Ovary (tissue), 9 donors: Measurements from ENCODE around the gene MRPL9. TPM values are rescaled to one million over a fixed set of nuclear protein-coding genes. Genes with fewer than 3 reads are reported as not detected.

Experiments
- DNase-seq, 5 donors: peaks; one replicate each; pipeline ENCODE4 v3.0.0-alpha.2; 2019 to 2020
- H3K27ac ChIP-seq, 2 donors: fragments of 200-600 bp; one replicate each; pipeline versions ENCODE4 v1.5.1 to v1.8.0; 2019 to 2022
- H3K27me3 ChIP-seq: fragments of 200-600 bp; one replicate; pipeline ENCODE4 v1.8.0; 2022
- H3K36me3 ChIP-seq: fragments of 200-600 bp; sonication (generic); one replicate; pipeline ENCODE4 v1.5.1; 2019
- H3K4me1 ChIP-seq: one replicate; pipeline ENCODE4 v1.8.1; 2013; ENCODE audit warnings: mild to moderate bottlenecking, moderate library complexity; ENCODE audit not compliant: insufficient read depth
- H3K4me3 ChIP-seq: fragments of 200-600 bp; sonication (generic); one replicate; pipeline ENCODE4 v1.5.1; 2017
- H3K9me3 ChIP-seq, 2 donors: fragments of 200-600 bp in 1 of 2; sonication (generic) in 1 of 2; one replicate each; pipeline versions ENCODE4 v1.5.1 to v1.8.1; 2013 to 2019; ENCODE audit warnings: mild to moderate bottlenecking in 1 of 2, moderate library complexity in 1 of 2
- CTCF ChIP-seq, 3 donors: fragments of 450-650 bp in 2 of 3; fragments of 200-600 bp in 1 of 3; IDR thresholded peaks; one replicate each; pipeline versions ENCODE4 v1.5.1 to v1.8.0; 2016 to 2022; ENCODE audit warnings: antibody characterized with exemption in 3 of 3, mild to moderate bottlenecking in 1 of 3
- EP300 ChIP-seq: sonication (generic); formaldehyde crosslinking; IDR thresholded peaks from one replicate; pipeline ENCODE4 v1.6.1; 2017; ENCODE audit warnings: antibody characterized with exemption
- POLR2A ChIP-seq: fragments of 450-650 bp; IDR thresholded peaks from one replicate; pipeline ENCODE4 v1.6.1; 2017; ENCODE audit warnings: antibody characterized with exemption, mild to moderate bottlenecking, moderate library complexity
- WGBS, 3 donors: extraction: QIAGEN DNeasy Blood & Tissue Kit in 1 of 3; methylation state at CpG; one replicate each; pipeline versions ENCODE4 v1.1.5 to v1.1.7; 2013 to 2017; 5-methylcytosine and 5-hydroxymethylcytosine counted together
- intact Hi-C, 4 donors: fragments of 100-400 bp; cut with DNase I; formaldehyde crosslinking; loops; one replicate each; pipeline versions ENCODE4 v1.11.0 to v1.15.1; 2022 to 2023
- polyA plus RNA-seq, 2 donors: library from polyadenylated mRNA; stranded (reverse); fragments of 200-250 nt in 1 of 2; fragments of 350-450 nt in 1 of 2; fragmentation: Illumina TruSeq in 1 of 2; extraction: RNeasy Lipid Tissue Mini Kit (QIAGEN cat#74804) in 1 of 2; gene quantifications; one replicate each; pipeline ENCODE4 v1.2.3, GENCODE V29; 2013 to 2014
- total RNA-seq, 7 donors: library from RNA; depleted of rRNA in 2 of 7; stranded (reverse); fragments of >200 nt in 2 of 7; fragmentation: NEBNext Ultra II Directional in 3 of 7; extraction: Animal tissue kit (Norgen Biotek cat#: 25700) in 3 of 7; gene quantifications; one replicate each; pipeline versions ENCODE4 v1.1.0 to v1.2.4, GENCODE V29; 2016 to 2023
- donor health status: DM: no; HTN: no; CAD: no; lungs with moderate emphysema.
- donor health status: DM: no; HTN: no; CAD: no.
- donor health status: Bipolar disorder and iron deficiency.
- donor health status: DM: yes; HTN: yes; CAD: no.
- donor health status: DM: no; HTN: no; CAD: no.
- donor health status: DM: yes; HTN: yes; CAD: no.

The MRPL9 gene
- total and polyA plus RNA-seq, 9 donors: 40.2 to 86.8 (median 55.4) TPM

- intact Hi-C loops: no loop called here
- TF ChIP-seq CTCF (IDR thresholded peaks at IDR 0.05): no peak
- no peak for TF ChIP-seq EP300
- TF ChIP-seq POLR2A: no peak
- Histone ChIP-seq H3K4me3 (no peak overlapping the region), H3K36me3 (no peaks in the 10 kb centered on the region), H3K4me1 (no peaks in the 10 kb centered on the region), H3K9me3 (no peaks in the 10 kb centered on the region), H3K27me3 (no peaks in the 10 kb centered on the region), H3K27ac (no peak overlapping the region)
- no peak for DNase-seq
- WGBS, 3 donors: 44 to 74% (median 68%) methylated on average over 1 of the region's 1 CpG
These were observed 44.5 kb upstream of the MRPL9 start for GRCh38 chr1:151807766-151808165.

GRCh38 chr1:151807131-151807530, 43.8 kb upstream of the MRPL9 start:
- 74 to 80% (median 79%) methylated on average over 5 of the region's 5 CpGs for WGBS, 3 donors
- no peaks in the 10 kb centered on the region for H3K4me1 ChIP-seq
- intact Hi-C loops: no loop called here
- H3K27me3 ChIP-seq: no peaks in the 10 kb centered on the region
- TF ChIP-seq CTCF (IDR thresholded peaks at IDR 0.05) (no peak), POLR2A (no peak), EP300 (no peak)
- H3K27ac ChIP-seq: no peak overlapping the region
- DNase-seq: no peak
- no peak overlapping the region for H3K4me3 ChIP-seq
- H3K36me3 ChIP-seq: no peaks in the 10 kb centered on the region
- H3K9me3 ChIP-seq: no peaks in the 10 kb centered on the region

- DNase-seq: no peak
- Histone ChIP-seq H3K27ac (no peak overlapping the region), H3K4me3 (no peak overlapping the region), H3K27me3 (no peaks in the 10 kb centered on the region), H3K4me1 (no peaks in the 10 kb centered on the region), H3K36me3 (no peaks in the 10 kb centered on the region), H3K9me3 (no peaks in the 10 kb centered on the region)
- TF ChIP-seq CTCF (IDR thresholded peaks at IDR 0.05) (no peak), POLR2A (no peak), EP300 (no peak)
- WGBS, 3 donors: 82 to 84% (median 83%) methylated on average over 7 of the region's 7 CpGs
- intact Hi-C loops: no loop called here
These were observed 42.9 kb upstream of the MRPL9 start for GRCh38 chr1:151806170-151806569.

GRCh38 chr1:151805066-151805820, 41.9 kb upstream of the MRPL9 start, which contains the start of gene LINGO4:
LINGO4 (minus strand) TSS chr1:151805419; CDS start chr1:151802704, 2,715 bp downstream.
- Histone ChIP-seq H3K36me3 (no peaks in the 10 kb centered on the region), H3K27me3 (no peaks in the 10 kb centered on the region), H3K27ac (no peak within 1 kb of the TSS), H3K4me3 (no peak within 1 kb of the TSS), H3K4me1 (no peaks in the 10 kb centered on the region), H3K9me3 (no peaks in the 10 kb centered on the region)
- 34 to 47% (median 37%) methylated on average over 12 of the region's 12 CpGs for WGBS, 3 donors
- intact Hi-C loops: no loop called here
- DNase-seq: no peak
- TF ChIP-seq POLR2A: no peak
- no peak for TF ChIP-seq EP300

GRCh38 chr1:151803915-151804314, 40.6 kb upstream of the MRPL9 start:
- H3K4me1 ChIP-seq: no peaks in the 10 kb centered on the region
- H3K9me3 ChIP-seq: no peaks in the 10 kb centered on the region
- H3K36me3 ChIP-seq: no peaks in the 10 kb centered on the region
- H3K4me3 ChIP-seq: no peak overlapping the region
- no peak for DNase-seq
- H3K27me3 ChIP-seq: no peaks in the 10 kb centered on the region
- intact Hi-C loops: no loop called here
- no peak for TF ChIP-seq POLR2A
- TF ChIP-seq EP300: no peak
- TF ChIP-seq CTCF (IDR thresholded peaks at IDR 0.05): no peak
- WGBS, 3 donors: 91 to 97% (median 96%) methylated on average over 3 of the region's 3 CpGs
- H3K27ac ChIP-seq: no peak overlapping the region
